Measurements from ENCODE around the gene LTO1. TPM values are rescaled to one million over a fixed set of nuclear protein-coding genes. Genes with fewer than 3 reads are reported as not detected.

LTO1 gene
- total RNA-seq, 2 donors from 2014 or later = 23.2 to 32.2 TPM

DNA sequence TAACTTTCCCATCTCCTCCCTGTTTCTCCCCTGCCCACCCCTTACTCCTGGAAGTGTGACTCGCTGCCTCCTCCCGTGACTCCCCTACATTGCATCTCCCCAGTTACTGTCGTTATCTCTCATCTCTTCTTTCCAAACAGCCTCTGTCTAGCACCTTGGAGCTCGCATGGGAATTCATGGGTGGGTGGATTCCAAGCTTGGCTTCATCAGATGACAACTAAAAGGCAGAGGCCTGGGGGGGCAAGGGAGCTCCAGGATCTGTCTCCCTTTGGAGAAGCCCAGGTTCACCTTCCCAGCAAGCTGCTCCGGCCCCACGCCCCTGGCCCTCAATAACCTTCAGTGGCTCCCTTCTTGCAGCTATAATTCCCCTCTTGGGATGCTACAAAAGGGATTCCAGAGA is 41.1 kb downstream of the LTO1 start:
- H3K27me3 ChIP-seq (ENCODE audit: control insufficient read depth, insufficient read depth, low read length, poor library complexity, severe bottlenecking) = peaks cover 15% of the 10 kb centered on the region
- TF ChIP-seq, protein P1, sequence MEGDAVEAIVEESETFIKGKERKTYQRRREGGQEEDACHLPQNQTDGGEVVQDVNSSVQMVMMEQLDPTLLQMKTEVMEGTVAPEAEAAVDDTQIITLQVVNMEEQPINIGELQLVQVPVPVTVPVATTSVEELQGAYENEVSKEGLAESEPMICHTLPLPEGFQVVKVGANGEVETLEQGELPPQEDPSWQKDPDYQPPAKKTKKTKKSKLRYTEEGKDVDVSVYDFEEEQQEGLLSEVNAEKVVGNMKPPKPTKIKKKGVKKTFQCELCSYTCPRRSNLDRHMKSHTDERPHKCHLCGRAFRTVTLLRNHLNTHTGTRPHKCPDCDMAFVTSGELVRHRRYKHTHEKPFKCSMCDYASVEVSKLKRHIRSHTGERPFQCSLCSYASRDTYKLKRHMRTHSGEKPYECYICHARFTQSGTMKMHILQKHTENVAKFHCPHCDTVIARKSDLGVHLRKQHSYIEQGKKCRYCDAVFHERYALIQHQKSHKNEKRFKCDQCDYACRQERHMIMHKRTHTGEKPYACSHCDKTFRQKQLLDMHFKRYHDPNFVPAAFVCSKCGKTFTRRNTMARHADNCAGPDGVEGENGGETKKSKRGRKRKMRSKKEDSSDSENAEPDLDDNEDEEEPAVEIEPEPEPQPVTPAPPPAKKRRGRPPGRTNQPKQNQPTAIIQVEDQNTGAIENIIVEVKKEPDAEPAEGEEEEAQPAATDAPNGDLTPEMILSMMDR (conservative IDR thresholded peaks at IDR 0.05) = no peak
- H3K36me3 Mint-ChIP-seq (ENCODE audit: low read depth) = peaks cover 3% of the 10 kb centered on the region
- H3K9me3 ChIP-seq (ENCODE audit: control insufficient read depth, low read length) = peaks cover 12% of the 10 kb centered on the region
- 60 to 74% methylated on average over 1 to 6 of the region's 6 CpGs for WGBS, 2 experiments (ENCODE audit: insufficient coverage in 1 of 2, insufficient read length in 1 of 2)
- no peak overlapping the region for H3K27ac ChIP-seq (ENCODE audit: low read depth, low read length)
- no peaks in the 10 kb centered on the region for H3K36me3 ChIP-seq (ENCODE audit: control insufficient read depth, insufficient read depth, low read length)
- peaks cover 6% of the 10 kb centered on the region for H3K4me1 ChIP-seq (ENCODE audit: control insufficient read depth, insufficient read depth, low read length)
- H3K9me3 Mint-ChIP-seq = peaks cover 14% of the 10 kb centered on the region
- DNase-seq = peak; percentile 77
- no peak overlapping the region for H3K4me3 Mint-ChIP-seq
- no peak overlapping the region for H3K9ac ChIP-seq (ENCODE audit: extremely low read depth, low read length, poor library complexity, severe bottlenecking)
- no peak overlapping the region for H3K4me3 ChIP-seq (ENCODE audit: low read length)
- H3K27me3 Mint-ChIP-seq (ENCODE audit: insufficient read depth) = peaks cover 9% of the 10 kb centered on the region
- H3K4me1 Mint-ChIP-seq = peaks cover 17% of the 10 kb centered on the region
- no peak overlapping the region for H3K27ac Mint-ChIP-seq

DNA sequence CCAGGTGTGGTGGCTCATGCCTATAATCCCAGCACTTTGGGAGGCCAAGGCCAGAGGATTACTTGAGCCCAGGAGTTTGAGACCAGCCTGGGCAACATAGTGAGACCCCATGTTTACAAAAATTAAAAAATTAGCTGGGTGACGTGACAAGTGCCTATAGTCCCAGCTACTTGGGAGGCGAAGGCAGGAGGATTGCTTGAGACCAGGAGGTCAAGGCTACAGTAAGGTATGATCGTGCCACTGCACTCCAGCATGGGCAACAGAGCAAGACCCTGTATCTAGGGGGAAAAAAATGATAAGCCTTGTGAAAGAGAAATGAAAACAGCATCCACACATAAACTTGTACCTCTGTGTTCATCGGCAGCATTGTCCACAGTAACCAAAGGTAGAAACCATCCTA is 42.3 kb downstream of the LTO1 start:
- no peak overlapping the region for H3K4me3 ChIP-seq (ENCODE audit: low read length)
- Mint-ChIP-seq H3K9me3 (peaks cover 22% of the 10 kb centered on the region), H3K4me1 (peaks cover 17% of the 10 kb centered on the region), H3K27ac (no peak overlapping the region), H3K27me3 (ENCODE audit: insufficient read depth) (peaks cover 10% of the 10 kb centered on the region), H3K4me3 (no peak overlapping the region), H3K36me3 (ENCODE audit: low read depth) (peaks cover 3% of the 10 kb centered on the region)
- WGBS, 2 experiments (ENCODE audit: insufficient coverage in 1 of 2, insufficient read length in 1 of 2) = 91 to 93% methylated on average over 3 to 4 of the region's 4 CpGs
- TF ChIP-seq, protein P1 (conservative IDR thresholded peaks at IDR 0.05) = no peak
- H3K9ac ChIP-seq (ENCODE audit: extremely low read depth, low read length, poor library complexity, severe bottlenecking) = no peak overlapping the region
- no peak overlapping the region for H3K27ac ChIP-seq (ENCODE audit: low read depth, low read length)
- DNase-seq = peak; percentile 9
- H3K9me3 ChIP-seq (ENCODE audit: control insufficient read depth, low read length) = peaks cover 12% of the 10 kb centered on the region
- H3K27me3 ChIP-seq (ENCODE audit: control insufficient read depth, insufficient read depth, low read length, poor library complexity, severe bottlenecking) = peaks cover 14% of the 10 kb centered on the region
- no peaks in the 10 kb centered on the region for H3K36me3 ChIP-seq (ENCODE audit: control insufficient read depth, insufficient read depth, low read length)
- H3K4me1 ChIP-seq (ENCODE audit: control insufficient read depth, insufficient read depth, low read length) = peaks cover 6% of the 10 kb centered on the region

DNA sequence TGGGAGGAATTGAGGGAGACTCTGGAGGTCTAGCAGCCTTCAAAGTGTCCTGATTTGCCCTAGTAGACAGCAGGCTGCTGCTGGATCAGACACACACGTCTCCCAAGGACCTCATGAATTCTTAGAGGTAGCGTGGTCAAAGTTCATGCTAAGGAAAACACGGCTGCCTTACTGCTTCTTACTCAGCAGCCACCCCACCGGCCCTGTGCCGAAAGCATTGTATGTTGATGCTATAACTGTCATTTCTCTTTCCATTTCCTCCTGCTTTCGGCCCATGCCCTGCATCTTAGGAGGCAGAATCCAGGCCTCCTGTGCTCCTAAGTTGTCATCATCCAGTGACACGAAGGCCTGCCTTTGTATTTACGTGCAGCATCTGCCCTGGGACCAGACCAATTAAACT is 44.7 kb downstream of the LTO1 start:
- 94% methylated on average over 6 to 8 of the region's 8 CpGs for WGBS, 2 experiments (ENCODE audit: insufficient coverage in 1 of 2, insufficient read length in 1 of 2)
- peak; percentile 22 for DNase-seq
- Mint-ChIP-seq H3K4me3 (no peak overlapping the region), H3K27me3 (ENCODE audit: insufficient read depth) (peaks cover 7% of the 10 kb centered on the region), H3K9me3 (peaks cover 27% of the 10 kb centered on the region), H3K36me3 (ENCODE audit: low read depth) (peaks cover 3% of the 10 kb centered on the region), H3K27ac (no peak overlapping the region), H3K4me1 (peaks cover 14% of the 10 kb centered on the region)
- H3K4me3 ChIP-seq (ENCODE audit: low read length) = no peak overlapping the region
- TF ChIP-seq, protein P1 (conservative IDR thresholded peaks at IDR 0.05) = no peak
- H3K9ac ChIP-seq (ENCODE audit: extremely low read depth, low read length, poor library complexity, severe bottlenecking) = no peak overlapping the region
- no peaks in the 10 kb centered on the region for H3K27me3 ChIP-seq (ENCODE audit: control insufficient read depth, insufficient read depth, low read length, poor library complexity, severe bottlenecking)
- H3K9me3 ChIP-seq (ENCODE audit: control insufficient read depth, low read length) = peaks cover 12% of the 10 kb centered on the region
- peaks cover 6% of the 10 kb centered on the region for H3K4me1 ChIP-seq (ENCODE audit: control insufficient read depth, insufficient read depth, low read length)
- no peak overlapping the region for H3K27ac ChIP-seq (ENCODE audit: low read depth, low read length)
- H3K36me3 ChIP-seq (ENCODE audit: control insufficient read depth, insufficient read depth, low read length) = no peaks in the 10 kb centered on the region
